Stimulated activated naive CD4-positive, alpha-beta T cell (primary cell): ENCODE measurements around the gene ZNRF1.
"Not testable (repeated sequence)": the region's sequence is repeated elsewhere in the genome, so short reads cannot be mapped to it uniquely, and the experiment has no call there.

Experiments
- DNase-seq, 6 experiments: peaks; one replicate each; lab custom pipeline; 2025; lab: John Stamatoyannopoulos, UW

The ZNRF1 gene

GRCh38 chr16:75114946-75115825, 116.4 kb downstream of the ZNRF1 start:
- no peak for DNase-seq

GRCh38 chr16:75116081-75116910, 117.5 kb downstream of the ZNRF1 start, which contains the start of gene LDHD:
TSS of gene LDHD (minus strand) at chr16:75116780. CDS start at chr16:75116720, 60 bp downstream.
- DNase-seq, result no peak

GRCh38 chr16:75116911-75117245, 118.1 kb downstream of the ZNRF1 start:
- no peak for DNase-seq

GRCh38 chr16:75118943-75119539, 120.2 kb downstream of the ZNRF1 start:
- DNase-seq, result no peak

GRCh38 chr16:75120253-75120652, 121.4 kb downstream of the ZNRF1 start:
- no peak for DNase-seq

GRCh38 chr16:75121949-75122568, 123.2 kb downstream of the ZNRF1 start:
- DNase-seq, result no peak

- DNase-seq, result no peak
These were observed 123.8 kb downstream of the ZNRF1 start for GRCh38 chr16:75122609-75123008.

- DNase-seq, result no peak
These were observed 129.0 kb downstream of the ZNRF1 start for GRCh38 chr16:75127713-75128415.

GRCh38 chr16:75129421-75130149, 130.8 kb downstream of the ZNRF1 start:
- not testable (repeated sequence) for DNase-seq

- DNase-seq, result no peak
These were observed 131.4 kb downstream of the ZNRF1 start for GRCh38 chr16:75130150-75130771.

- DNase-seq, result no peak
These were observed 132.3 kb downstream of the ZNRF1 start for GRCh38 chr16:75131081-75131480.

- no peak for DNase-seq
These were observed 139.4 kb downstream of the ZNRF1 start for GRCh38 chr16:75138233-75138632.

GRCh38 chr16:75138636-75139035, 139.8 kb downstream of the ZNRF1 start:
- no peak for DNase-seq

- DNase-seq, result no peak
These were observed 140.7 kb downstream of the ZNRF1 start for GRCh38 chr16:75139498-75139897.

- no peak for DNase-seq
These were observed 145.1 kb downstream of the ZNRF1 start for GRCh38 chr16:75143941-75144340.

- no peak for DNase-seq
These were observed 149.1 kb downstream of the ZNRF1 start for GRCh38 chr16:75147968-75148310.

- peak; percentile 88 to 97 (median 92) for DNase-seq
These were observed 149.7 kb downstream of the ZNRF1 start, which contains the start of gene ZFP1 for GRCh38 chr16:75148311-75149195. TSS of gene ZFP1 (plus strand) at chr16:75148524. CDS start at chr16:75152952, 4,428 bp downstream.

GRCh38 chr16:75151798-75152197, 153.0 kb downstream of the ZNRF1 start:
- no peak for DNase-seq

- DNase-seq, result no peak
These were observed 153.8 kb downstream of the ZNRF1 start for GRCh38 chr16:75152635-75153034.
